OCI-LY7 (cell line): Measurements from ENCODE around the gene TAOK2. TPM values are rescaled to one million over a fixed set of nuclear protein-coding genes. Genes with fewer than 3 reads are reported as not detected.

ENCODE experiments used
- BruUV-seq: library from RNA; stranded (reverse); fragments of 400-500 nt; replicated peaks from 2 replicates; lab custom pipeline; 2021; lab: Mats Ljungman, UMichigan
- CTCF ChIA-PET: fragments of 300-600 bp; sonication (Branson Sonifier 250); formaldehyde crosslinking; loops from one replicate; lab custom pipeline; 2022; ENCODE audit warnings: antibody characterized with exemption; ENCODE audit not compliant: unreplicated experiment; lab: Charles Lee
- POLR2A ChIA-PET: fragments of 300-600 bp; sonication (Branson Sonifier 250); formaldehyde crosslinking; loops from one replicate; lab custom pipeline; 2022; ENCODE audit warnings: antibody characterized with exemption; lab: Charles Lee
- DNase-seq: peaks from one replicate; pipeline ENCODE4 v3.0.0-alpha.2; 2015; ENCODE audit warnings: low spot score
- H2AFZ ChIP-seq: fragments of 200-600 bp; sonication (generic), shearing (Covaris generic); 2 replicates; pipeline ENCODE4 v1.6.1; 2014; ENCODE audit warnings: mild to moderate bottlenecking, antibody characterized with exemption, low read length, moderate library complexity
- H3K27ac ChIP-seq: fragments of 200-600 bp; sonication (generic); 2 replicates; pipeline ENCODE4 v1.5.1; 2014; ENCODE audit warnings: mixed run types, low read depth, mild to moderate bottlenecking, moderate library complexity, low read length, inconsistent platforms; ENCODE audit not compliant: poor library complexity, severe bottlenecking
- H3K36me3 ChIP-seq: fragments of 200-600 bp; sonication (generic); 2 replicates; pipeline ENCODE4 v1.6.1; 2014; ENCODE audit warnings: mild to moderate bottlenecking, antibody characterized with exemption, low read length, moderate library complexity, mixed read lengths; ENCODE audit not compliant: insufficient read depth
- H3K4me1 ChIP-seq: fragments of 200-600 bp; sonication (generic); 2 replicates; pipeline ENCODE4 v1.5.1; 2014; ENCODE audit warnings: mild to moderate bottlenecking, low read length; ENCODE audit not compliant: insufficient read depth, poor library complexity, severe bottlenecking
- H3K4me2 ChIP-seq: fragments of 200-600 bp; sonication (generic); 2 replicates; pipeline ENCODE4 v1.6.1; 2014; ENCODE audit warnings: mild to moderate bottlenecking, low read length
- H3K4me3 ChIP-seq: fragments of 200-600 bp; sonication (generic); 2 replicates; pipeline ENCODE4 v1.5.1; 2014; ENCODE audit warnings: mild to moderate bottlenecking, low read depth, low read length; ENCODE audit not compliant: poor library complexity, severe bottlenecking
- H3K79me2 ChIP-seq: fragments of 200-600 bp; sonication (generic); 2 replicates; pipeline ENCODE4 v1.6.1; 2016; ENCODE audit warnings: low read depth, mild to moderate bottlenecking, low read length, moderate library complexity, mixed read lengths; ENCODE audit not compliant: insufficient read depth
- H3K9me2 ChIP-seq: fragments of 200-600 bp; sonication (generic); 2 replicates; pipeline ENCODE4 v1.6.1; 2016; ENCODE audit warnings: mild to moderate bottlenecking, low read length, mixed read lengths; ENCODE audit not compliant: insufficient read depth
- H3K9me3 ChIP-seq: fragments of 200-600 bp; sonication (generic); 2 replicates; pipeline ENCODE4 v1.6.1; 2014; ENCODE audit warnings: mild to moderate bottlenecking, mixed run types, low read length, mixed read lengths
- H4K20me1 ChIP-seq: fragments of 200-600 bp; sonication (generic); 2 replicates; pipeline ENCODE4 v1.6.1; 2014; ENCODE audit warnings: mild to moderate bottlenecking, antibody characterized with exemption, low read length, moderate library complexity, mixed read lengths; ENCODE audit not compliant: insufficient read depth
- CTCF ChIP-seq: fragments of 200-600 bp; sonication (generic); conservative IDR thresholded peaks from 2 replicates; pipeline ENCODE4 v1.5.1; 2014; ENCODE audit warnings: mild to moderate bottlenecking, antibody characterized with exemption, low read length, moderate library complexity, mixed read lengths
- EZH2phosphoT487 ChIP-seq: fragments of 200-600 bp; sonication (generic); IDR thresholded peaks from 2 replicates; pipeline ENCODE4 v1.6.1; 2018; ENCODE audit warnings: low read depth, borderline replicate concordance, mild to moderate bottlenecking, mixed run types, antibody characterized with exemption, low read length, moderate library complexity, mixed read lengths
- intact Hi-C: fragments of 100-400 bp; cut with micrococcal nuclease; formaldehyde crosslinking; loops from one replicate; pipeline ENCODE4 v1.10.0; 2022; ENCODE audit not compliant: unreplicated experiment
- total RNA-seq, 2 experiments: library from RNA; depleted of rRNA in 1 of 2; stranded (reverse); fragments of >200 nt in 1 of 2; shearing (Covaris generic) in 1 of 2; gene quantifications; 2 replicates each; pipeline ENCODE4 v1.2.3, GENCODE V29; 2014 to 2022

The TAOK2 gene
- total RNA-seq, 2 experiments from 2014 or later: 31.7 to 45.0 TPM

- Histone ChIP-seq H4K20me1 (no peaks in the 10 kb centered on the region), H3K4me2 (no peak overlapping the region), H2AFZ (no peak overlapping the region), H3K4me3 (no peak overlapping the region), H3K36me3 (peaks cover 23% of the 10 kb centered on the region; the same call in 1 of the 2 replicates), H3K9me2 (no peaks in the 10 kb centered on the region), H3K27ac (no peak overlapping the region), H3K79me2 (no peaks in the 10 kb centered on the region; the same call in 1 of the 2 replicates), H3K4me1 (no peaks in the 10 kb centered on the region), H3K9me3 (no peaks in the 10 kb centered on the region)
- ChIA-PET CTCF (no interaction called here), POLR2A (no interaction called here)
- TF ChIP-seq CTCF (no peak), EZH2phosphoT487 (no peak)
- intact Hi-C loops: no loop called here
- DNase-seq: no peak
- BruUV-seq: no TSS peak
These were observed 29.1 kb downstream of the TAOK2 start for GRCh38 chr16:30002614-30003346.

GRCh38 chr16:30003670-30004423 is 30.2 kb downstream of the TAOK2 start:
- Histone ChIP-seq H3K36me3 (peaks cover 15% of the 10 kb centered on the region; the same call in 1 of the 2 replicates), H2AFZ (no peak overlapping the region), H3K9me3 (no peaks in the 10 kb centered on the region), H3K9me2 (no peaks in the 10 kb centered on the region), H3K27ac (no peak overlapping the region), H3K79me2 (no peaks in the 10 kb centered on the region), H3K4me3 (no peak overlapping the region), H3K4me1 (no peaks in the 10 kb centered on the region), H3K4me2 (no peak overlapping the region), H4K20me1 (no peaks in the 10 kb centered on the region)
- CTCF ChIA-PET: no interaction called here
- TF ChIP-seq EZH2phosphoT487: no peak
- no peak for TF ChIP-seq CTCF
- BruUV-seq: no TSS peak
- POLR2A ChIA-PET: interaction anchor here (0.5 kb wide), 1 partner anchor 647 kb away, joined by 4 read pairs; the partner anchor contains the start of gene PRR14
- no peak for DNase-seq
- intact Hi-C loops: no loop called here

GRCh38 chr16:30004424-30004776 is 30.7 kb downstream of the TAOK2 start:
- Histone ChIP-seq H3K4me2 (no peak overlapping the region), H3K4me3 (no peak overlapping the region), H3K9me2 (no peaks in the 10 kb centered on the region), H2AFZ (no peak overlapping the region), H3K9me3 (no peaks in the 10 kb centered on the region), H3K27ac (no peak overlapping the region), H3K4me1 (no peaks in the 10 kb centered on the region), H3K36me3 (peaks cover 15% of the 10 kb centered on the region; the same call in 1 of the 2 replicates), H4K20me1 (no peaks in the 10 kb centered on the region), H3K79me2 (no peaks in the 10 kb centered on the region)
- TF ChIP-seq CTCF (no peak), EZH2phosphoT487 (no peak)
- ChIA-PET POLR2A (interaction anchor here (1.4 kb wide), 1 partner anchor 78 kb away, joined by 3 read pairs; the partner anchor contains the start of gene KCTD13), CTCF (no interaction called here)
- intact Hi-C loops: no loop called here
- BruUV-seq: no TSS peak
- no peak for DNase-seq
